HCT116 (cell line): ENCODE data around the gene TRDN.

Source experiments
- CEBPB ChIP-seq: IDR thresholded peaks from 2 replicates; pipeline ENCODE4 v1.6.1; 2012; ENCODE audit warnings: low read depth
- CTCF ChIP-seq, 3 experiments: fragments of 200-600 bp in 1 of 3; sonication (generic) in 1 of 3; IDR thresholded peaks in 2 of 3; conservative IDR thresholded peaks in 1 of 3; 2 replicates each; pipeline ENCODE4 v1.5.1; 2012 to 2017; ENCODE audit warnings: low read depth in 2 of 3, low read length in 2 of 3, antibody characterized with exemption in 1 of 3, borderline replicate concordance in 1 of 3, control low read depth in 1 of 3, mild to moderate bottlenecking in 1 of 3, mixed read lengths in 1 of 3, mixed run types in 1 of 3, moderate library complexity in 1 of 3; ENCODE audit not compliant: insufficient read depth in 1 of 3
- EGR1 ChIP-seq: IDR thresholded peaks from 2 replicates; pipeline ENCODE4 v1.6.1; 2012; ENCODE audit warnings: low read depth
- ELF1 ChIP-seq: IDR thresholded peaks from 2 replicates; pipeline ENCODE4 v1.6.1; 2012; ENCODE audit warnings: low read depth, borderline replicate concordance
- EZH2 ChIP-seq: fragments of 200-600 bp; sonication (generic); IDR thresholded peaks from 2 replicates; pipeline ENCODE4 v1.6.1; 2017; ENCODE audit warnings: antibody characterized with exemption, mixed run types
- EZH2phosphoT487 ChIP-seq: fragments of 200-600 bp; IDR thresholded peaks from 2 replicates; pipeline ENCODE4 v1.6.1; 2018; ENCODE audit warnings: antibody characterized with exemption, borderline replicate concordance
- POLR2A ChIP-seq: IDR thresholded peaks from 2 replicates; pipeline ENCODE4 v1.7.0; 2011; ENCODE audit warnings: borderline replicate concordance; ENCODE audit not compliant: insufficient read depth, insufficient read length; ENCODE audit errors: extremely low read depth
- POLR2AphosphoS5 ChIP-seq: IDR thresholded peaks from 2 replicates; pipeline ENCODE4 v1.6.1; 2011; ENCODE audit warnings: mild to moderate bottlenecking, low read depth, low read length, moderate library complexity
- RAD21 ChIP-seq: IDR thresholded peaks from 2 replicates; pipeline ENCODE4 v1.6.1; 2012; ENCODE audit warnings: low read depth, mild to moderate bottlenecking
- REST ChIP-seq: IDR thresholded peaks from 2 replicates; pipeline ENCODE4 v1.6.1; 2012; ENCODE audit warnings: low read depth
- SP1 ChIP-seq: IDR thresholded peaks from 2 replicates; pipeline ENCODE4 v1.6.1; 2012; ENCODE audit warnings: low read depth
- YY1 ChIP-seq: IDR thresholded peaks from 2 replicates; pipeline ENCODE4 v1.6.1; 2011; ENCODE audit warnings: low read length, low read depth, moderate library complexity, mild to moderate bottlenecking; ENCODE audit not compliant: insufficient replicate concordance; ENCODE audit errors: extremely low read depth
- ZBTB33 ChIP-seq: IDR thresholded peaks from 2 replicates; pipeline ENCODE4 v1.6.1; 2011; ENCODE audit warnings: mild to moderate bottlenecking, low read length, moderate library complexity; ENCODE audit not compliant: insufficient replicate concordance; ENCODE audit errors: extremely low read depth
- ZFX ChIP-seq: fragments of 450-650 bp; IDR thresholded peaks from 2 replicates; pipeline ENCODE4 v1.6.1; 2017

GRCh38 chr6:123233336-123233735 is 403.4 kb downstream of the TRDN start:
- TF ChIP-seq RAD21 (no peak), EZH2 (no peak), POLR2A (no peak), ZFX (no peak), CTCF (IDR thresholded peaks at IDR 0.05 in 2 of 3, conservative IDR thresholded peaks at IDR 0.05 in 1 of 3; ENCODE audit: borderline replicate concordance in 1 of 3, insufficient read depth in 1 of 3, low read depth in 2 of 3, low read length in 2 of 3) (no peak), EZH2phosphoT487 (no peak), POLR2AphosphoS5 (no peak), EGR1 (no peak), YY1 (no peak), ELF1 (no peak), REST (no peak), SP1 (no peak), CEBPB (no peak), ZBTB33 (no peak)
